ENCODE results near the gene PSORS1C2.

Gene PSORS1C2

GRCh38 chr6:31128093-31128676, 10.7 kb downstream of the PSORS1C2 start:
- no peak overlapping the region for H3K4me3 ChIP-seq (replicated peaks; ENCODE audit: insufficient read depth, low read length)
- no peak overlapping the region for H3K27ac ChIP-seq (replicated peaks)
- peak; percentile 17 to 40 for DNase-seq (ENCODE audit: low read depth in 1 of 2, low spot score in 1 of 2)
- H3K27me3 ChIP-seq (ENCODE audit: insufficient read depth, poor library complexity, severe bottlenecking) = peaks cover 5% of the 10 kb centered on the region
- TF ChIP-seq GABPA (IDR thresholded peaks at IDR 0.05; ENCODE audit: low read depth) = no peak
- peak; percentile 84 for TF ChIP-seq CTCF (IDR thresholded peaks at IDR 0.05; ENCODE audit: insufficient read depth, low read length)
- TF ChIP-seq, protein P1, sequence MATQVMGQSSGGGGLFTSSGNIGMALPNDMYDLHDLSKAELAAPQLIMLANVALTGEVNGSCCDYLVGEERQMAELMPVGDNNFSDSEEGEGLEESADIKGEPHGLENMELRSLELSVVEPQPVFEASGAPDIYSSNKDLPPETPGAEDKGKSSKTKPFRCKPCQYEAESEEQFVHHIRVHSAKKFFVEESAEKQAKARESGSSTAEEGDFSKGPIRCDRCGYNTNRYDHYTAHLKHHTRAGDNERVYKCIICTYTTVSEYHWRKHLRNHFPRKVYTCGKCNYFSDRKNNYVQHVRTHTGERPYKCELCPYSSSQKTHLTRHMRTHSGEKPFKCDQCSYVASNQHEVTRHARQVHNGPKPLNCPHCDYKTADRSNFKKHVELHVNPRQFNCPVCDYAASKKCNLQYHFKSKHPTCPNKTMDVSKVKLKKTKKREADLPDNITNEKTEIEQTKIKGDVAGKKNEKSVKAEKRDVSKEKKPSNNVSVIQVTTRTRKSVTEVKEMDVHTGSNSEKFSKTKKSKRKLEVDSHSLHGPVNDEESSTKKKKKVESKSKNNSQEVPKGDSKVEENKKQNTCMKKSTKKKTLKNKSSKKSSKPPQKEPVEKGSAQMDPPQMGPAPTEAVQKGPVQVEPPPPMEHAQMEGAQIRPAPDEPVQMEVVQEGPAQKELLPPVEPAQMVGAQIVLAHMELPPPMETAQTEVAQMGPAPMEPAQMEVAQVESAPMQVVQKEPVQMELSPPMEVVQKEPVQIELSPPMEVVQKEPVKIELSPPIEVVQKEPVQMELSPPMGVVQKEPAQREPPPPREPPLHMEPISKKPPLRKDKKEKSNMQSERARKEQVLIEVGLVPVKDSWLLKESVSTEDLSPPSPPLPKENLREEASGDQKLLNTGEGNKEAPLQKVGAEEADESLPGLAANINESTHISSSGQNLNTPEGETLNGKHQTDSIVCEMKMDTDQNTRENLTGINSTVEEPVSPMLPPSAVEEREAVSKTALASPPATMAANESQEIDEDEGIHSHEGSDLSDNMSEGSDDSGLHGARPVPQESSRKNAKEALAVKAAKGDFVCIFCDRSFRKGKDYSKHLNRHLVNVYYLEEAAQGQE (IDR thresholded peaks at IDR 0.05; ENCODE audit: insufficient replicate concordance, low read depth) = no peak
- TF ChIP-seq POLR2AphosphoS5 (IDR thresholded peaks at IDR 0.05; ENCODE audit: low read depth) = no peak

- TF ChIP-seq CTCF (IDR thresholded peaks at IDR 0.05; ENCODE audit: insufficient read depth, low read length) (no peak), GABPA (IDR thresholded peaks at IDR 0.05; ENCODE audit: low read depth) (no peak), POLR2AphosphoS5 (IDR thresholded peaks at IDR 0.05; ENCODE audit: low read depth) (no peak), SPI1 (IDR thresholded peaks at IDR 0.05; ENCODE audit: borderline replicate concordance, low read depth) (no peak)
- TF ChIP-seq, protein P1 (IDR thresholded peaks at IDR 0.05; ENCODE audit: insufficient replicate concordance, low read depth) = no peak
- no peak for DNase-seq (ENCODE audit: low read depth in 1 of 2, low spot score in 1 of 2)
These were observed 12.3 kb downstream of the PSORS1C2 start for GRCh38 chr6:31126396-31127175.

DNA sequence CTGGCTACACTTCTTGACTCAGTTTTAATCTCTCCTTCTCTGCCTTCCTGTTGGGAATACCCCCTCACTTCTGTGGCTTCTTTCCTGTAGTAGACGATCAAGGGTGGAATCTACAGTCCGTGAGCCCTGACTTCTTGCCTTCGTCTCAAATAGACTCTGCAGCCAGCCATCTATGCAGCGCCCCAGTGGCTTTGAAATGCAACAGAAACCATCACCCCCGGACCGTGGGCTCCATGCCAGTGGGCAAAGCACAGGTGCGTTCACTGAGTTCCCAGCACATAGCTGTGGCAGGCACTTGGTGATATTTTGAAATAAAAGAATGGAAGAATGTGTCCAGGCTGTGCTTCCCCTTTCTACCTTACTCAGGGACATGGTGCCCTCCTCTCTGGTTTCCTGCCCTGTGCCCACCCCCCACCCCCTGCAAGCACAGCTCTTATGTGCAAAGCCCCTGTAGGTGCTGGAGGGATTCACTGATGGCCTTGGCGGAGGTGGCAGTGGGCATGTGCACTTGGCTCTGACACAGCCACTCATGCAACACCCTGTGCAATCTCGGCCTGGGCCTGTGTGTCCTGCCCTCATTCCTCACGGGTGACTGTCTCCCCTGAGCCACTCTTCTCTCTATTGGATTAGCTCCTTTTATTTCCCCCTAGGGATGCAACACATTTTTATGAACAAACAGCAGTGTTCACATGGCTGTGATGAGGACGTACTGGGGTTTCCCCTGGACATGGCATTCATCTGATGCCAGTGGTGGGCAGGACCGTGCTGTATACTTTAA, 13.1 kb downstream of the PSORS1C2 start:
- peaks cover 5% of the 10 kb centered on the region for H3K27me3 ChIP-seq (ENCODE audit: insufficient read depth, poor library complexity, severe bottlenecking)
- DNase-seq (ENCODE audit: low read depth in 1 of 2, low spot score in 1 of 2) = no peak
- no peak overlapping the region for H3K4me3 ChIP-seq (replicated peaks; ENCODE audit: insufficient read depth, low read length)
- TF ChIP-seq, protein P1 (IDR thresholded peaks at IDR 0.05; ENCODE audit: insufficient replicate concordance, low read depth) = no peak
- TF ChIP-seq GABPA (IDR thresholded peaks at IDR 0.05; ENCODE audit: low read depth) (no peak), SPI1 (IDR thresholded peaks at IDR 0.05; ENCODE audit: borderline replicate concordance, low read depth) (no peak), POLR2AphosphoS5 (IDR thresholded peaks at IDR 0.05; ENCODE audit: low read depth) (no peak), CTCF (IDR thresholded peaks at IDR 0.05; ENCODE audit: insufficient read depth, low read length) (no peak)
- no peak overlapping the region for H3K27ac ChIP-seq (replicated peaks)

More at GRCh38 chr6:31126396-31127175, 12.3 kb downstream of the PSORS1C2 start:
- H3K27me3 ChIP-seq (ENCODE audit: insufficient read depth, poor library complexity, severe bottlenecking) = peaks cover 5% of the 10 kb centered on the region
- H3K27ac ChIP-seq (replicated peaks) = no peak overlapping the region
- H3K4me3 ChIP-seq (replicated peaks; ENCODE audit: insufficient read depth, low read length) = no peak overlapping the region
